AG04450 (cell line): ENCODE data around the gene ABL1. TPM values are rescaled to one million over a fixed set of nuclear protein-coding genes. Genes with fewer than 3 reads are reported as not detected.

Experiments
- CTCF ChIA-PET: fragments of 300-600, 350-600 bp; formaldehyde crosslinking; extraction: SDS; loops from one replicate; lab custom pipeline; 2022; ENCODE audit warnings: antibody characterized with exemption, inconsistent platforms; lab: Charles Lee
- POLR2A ChIA-PET: fragments of 350-600 bp; formaldehyde crosslinking; extraction: SDS; loops from one replicate; lab custom pipeline; 2021; ENCODE audit warnings: antibody characterized with exemption, inconsistent platforms; lab: Yijun Ruan, JAX
- DNase-seq: peaks from one replicate; pipeline ENCODE4 v3.0.0-alpha.2; 2011; ENCODE audit warnings: low read depth, low spot score
- H3K27ac ChIP-seq: one replicate; pipeline ENCODE4 v1.5.1; 2012; ENCODE audit warnings: low read depth, low read length, control low read depth
- H3K27me3 ChIP-seq: one replicate; pipeline ENCODE4 v1.6.0; 2012; ENCODE audit warnings: low read length; ENCODE audit not compliant: control insufficient read depth, insufficient read depth
- H3K4me3 ChIP-seq: 2 replicates; pipeline ENCODE4 v1.5.1; 2011; ENCODE audit warnings: mild to moderate bottlenecking, low read depth, low read length, control low read depth
- H3K9me3 ChIP-seq: 2 replicates; pipeline ENCODE4 v1.5.1; 2012; ENCODE audit warnings: low read length; ENCODE audit not compliant: control insufficient read depth, insufficient read depth
- CTCF ChIP-seq: IDR thresholded peaks from 2 replicates; pipeline ENCODE4 v1.5.1; 2011; ENCODE audit warnings: low read depth, low read length, control low read depth, inconsistent platforms
- polyA plus RNA-seq: library from polyadenylated mRNA; depleted of rRNA; stranded (reverse); fragments of >200 nt; gene quantifications from 2 replicates; pipeline ENCODE4 v1.2.3, GENCODE V29; 2011

ABL1 gene
- polyA plus RNA-seq, 1 experiment = 37.5 TPM

GRCh38 chr9:130861372-130862180 lies 26.5 kb downstream of the ABL1 start:
- POLR2A ChIA-PET = interaction anchor here (0.5 kb wide), 1 partner anchor 387 kb away, joined by 3 read pairs; no protein-coding TSS in a partner anchor
- no peak for TF ChIP-seq CTCF
- CTCF ChIA-PET = interaction anchor here (0.6 to 12.0 kb wide), 10 partner anchors 8 to 185 kb away, joined by 3 to 390 read pairs (median 4); no protein-coding TSS in a partner anchor
- DNase-seq = no peak
- H3K27ac ChIP-seq = peak overlapping the region; percentile 90
- H3K27me3 ChIP-seq = no peaks in the 10 kb centered on the region
- H3K4me3 ChIP-seq = no peak overlapping the region
- no peaks in the 10 kb centered on the region for H3K9me3 ChIP-seq

GRCh38 chr9:130862217-130862616 lies 27.2 kb downstream of the ABL1 start:
- Histone ChIP-seq H3K4me3 (no peak overlapping the region), H3K27me3 (no peaks in the 10 kb centered on the region), H3K9me3 (no peaks in the 10 kb centered on the region), H3K27ac (no peak overlapping the region)
- POLR2A ChIA-PET = no interaction called here
- no peak for TF ChIP-seq CTCF
- CTCF ChIA-PET = interaction anchor here (0.5 to 12.0 kb wide), 7 partner anchors 20 to 184 kb away, joined by 3 to 390 read pairs (median 4); no protein-coding TSS in a partner anchor
- DNase-seq = no peak

- no peak for TF ChIP-seq CTCF
- H3K27ac ChIP-seq = peak overlapping the region; percentile 2
- H3K9me3 ChIP-seq = no peaks in the 10 kb centered on the region
- H3K27me3 ChIP-seq = no peaks in the 10 kb centered on the region
- CTCF ChIA-PET = interaction anchor here (0.5 to 12.0 kb wide), 8 partner anchors 21 to 521 kb away, joined by 3 to 390 read pairs (median 4); no protein-coding TSS in a partner anchor
- H3K4me3 ChIP-seq = no peak overlapping the region
- no peak for DNase-seq
- POLR2A ChIA-PET = no interaction called here
Observed at GRCh38 chr9:130862747-130863146, 27.7 kb downstream of the ABL1 start.

GRCh38 chr9:130864541-130864940 lies 29.5 kb downstream of the ABL1 start:
- Histone ChIP-seq H3K9me3 (no peaks in the 10 kb centered on the region), H3K27ac (no peak overlapping the region), H3K4me3 (no peak overlapping the region), H3K27me3 (no peaks in the 10 kb centered on the region)
- no peak for TF ChIP-seq CTCF
- no peak for DNase-seq
- ChIA-PET CTCF (interaction anchor here (1.0 to 12.0 kb wide), 13 partner anchors 9 to 182 kb away, joined by 3 to 390 read pairs (median 7); no protein-coding TSS in a partner anchor), POLR2A (interaction anchor here (1.3 kb wide), 1 partner anchor 96 kb away, joined by 3 read pairs; no protein-coding TSS in a partner anchor)

GRCh38 chr9:130865921-130866320 lies 30.9 kb downstream of the ABL1 start:
- Histone ChIP-seq H3K27ac (no peak overlapping the region), H3K4me3 (no peak overlapping the region), H3K9me3 (no peaks in the 10 kb centered on the region), H3K27me3 (no peaks in the 10 kb centered on the region)
- CTCF ChIA-PET = interaction anchor here (0.6 to 12.0 kb wide), 38 partner anchors 9 to 222 kb away, joined by 3 to 390 read pairs (median 6); no protein-coding TSS in a partner anchor
- no peak for DNase-seq
- no peak for TF ChIP-seq CTCF
- POLR2A ChIA-PET = no interaction called here
